NCI-H526 treated with DMSO at 0.1 percent for 48 hours (cell line): Measurements from ENCODE around the gene NEUROD1.
"Not testable (repeated sequence)": the region's sequence is repeated elsewhere in the genome, so short reads cannot be mapped to it uniquely, and the experiment has no call there.

Experiments used
- DNase-seq: peaks from one replicate; lab custom pipeline; 2025; lab: John Stamatoyannopoulos, UW

The NEUROD1 gene

DNA sequence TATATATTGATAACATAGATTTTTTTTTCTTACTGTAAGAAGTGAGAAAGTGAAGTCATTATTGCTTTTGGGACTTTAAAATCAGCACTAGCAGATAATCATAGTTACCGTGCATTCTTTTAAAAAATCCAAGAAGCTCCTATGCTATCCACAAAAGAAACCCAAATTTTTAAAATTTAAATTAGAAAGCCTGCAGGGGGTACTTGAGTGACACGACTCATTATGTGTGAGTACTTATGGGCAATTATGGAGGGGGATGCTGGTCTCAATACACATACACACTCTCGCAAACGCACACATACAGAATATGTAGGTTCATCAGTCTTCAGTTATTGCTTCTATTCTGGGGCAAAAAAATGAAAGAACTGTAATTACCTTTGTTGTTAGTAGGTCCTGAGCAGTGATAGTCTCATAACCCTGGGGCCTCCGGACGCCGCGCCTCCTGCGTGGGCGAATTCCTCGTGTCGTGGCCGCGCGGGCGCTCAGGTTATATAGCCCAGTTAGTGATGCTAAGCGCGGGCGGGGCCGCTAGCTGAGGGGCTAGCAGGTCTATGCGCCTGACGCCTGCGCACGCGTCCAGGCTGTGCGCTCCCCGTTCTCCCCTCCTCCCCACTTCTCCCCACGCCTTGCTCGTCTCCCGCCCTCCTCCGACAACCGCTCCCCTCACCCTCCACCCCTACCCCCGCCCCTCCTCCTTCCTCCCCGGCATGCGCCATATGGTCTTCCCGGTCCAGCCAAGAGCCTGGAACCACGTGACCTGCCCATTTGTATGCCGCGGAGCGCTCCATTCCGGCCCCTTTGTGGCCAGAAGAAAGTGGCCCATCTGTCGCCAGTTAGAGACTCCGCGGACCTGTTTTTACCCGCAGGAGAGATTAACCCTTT, at the start of gene NEUROD1:
Gene NEUROD1 (minus strand): TSS at position 463 of the 882 bp plus-strand sequence. CDS start 1,657 bp downstream, outside the sequence.
- DNase-seq = peak; percentile 50

DNA sequence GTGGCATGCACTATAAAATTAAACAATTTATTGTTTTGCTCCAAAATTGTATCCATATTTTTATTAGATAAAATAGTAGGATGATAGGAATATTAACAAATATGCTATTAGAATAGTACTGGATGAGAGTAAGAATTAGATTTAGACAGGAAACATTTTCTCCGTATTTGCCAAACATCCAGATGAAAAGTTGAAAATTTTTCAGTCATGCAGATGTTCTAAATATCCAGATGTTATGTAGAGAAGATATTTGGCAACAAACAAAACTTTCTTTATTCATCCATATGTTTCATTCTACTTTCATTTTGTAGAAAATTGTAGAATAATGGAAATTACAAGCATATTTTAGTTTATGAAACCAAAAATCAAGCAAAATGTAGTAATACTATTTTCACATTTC, 45.2 kb upstream of the NEUROD1 start:
- DNase-seq = no peak

GRCh38 chr2:181724662-181725061, 44.3 kb upstream of the NEUROD1 start:
- DNase-seq = no peak

DNA sequence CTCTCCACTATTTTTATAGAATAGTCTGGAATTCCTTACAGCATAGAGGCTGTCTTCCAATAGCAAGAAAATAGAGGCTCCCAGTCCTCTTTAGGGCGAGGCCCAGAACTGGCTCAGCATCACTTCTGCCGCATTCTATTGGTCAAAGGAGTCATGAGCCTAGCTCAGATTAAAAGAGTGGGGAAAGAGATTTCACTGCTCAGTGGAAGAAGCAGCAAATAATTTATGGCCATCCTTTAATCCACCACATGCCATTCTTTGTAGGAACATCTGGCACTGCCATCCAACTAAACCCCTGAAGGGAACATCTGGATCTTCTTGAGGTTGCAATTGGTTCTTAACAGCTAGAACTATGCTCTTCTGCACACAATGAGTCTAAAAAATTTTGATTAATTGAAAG, 43.4 kb upstream of the NEUROD1 start:
- DNase-seq = no peak

- peak; percentile 49 for DNase-seq
These were observed 34.8 kb upstream of the NEUROD1 start for GRCh38 chr2:181715033-181715630.

DNA sequence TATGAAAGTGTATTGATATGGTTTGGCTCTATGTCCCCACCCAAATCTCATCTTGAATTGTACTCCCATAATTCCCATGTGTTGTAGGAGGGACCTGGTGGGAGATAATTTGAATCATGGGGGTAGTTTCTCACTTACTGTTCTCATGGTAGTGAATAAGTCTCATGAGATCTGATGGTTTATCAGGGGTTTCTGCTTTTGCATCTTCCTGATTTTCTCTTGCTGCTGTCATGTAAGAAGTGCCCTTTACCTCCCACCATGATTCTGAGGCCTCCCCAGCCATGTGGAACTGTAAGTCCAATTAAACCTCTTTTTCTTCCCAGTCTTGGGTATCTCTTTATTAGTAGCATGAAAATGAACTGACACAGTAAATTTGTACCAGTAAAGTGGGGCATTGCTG, 30.7 kb upstream of the NEUROD1 start:
- not testable (repeated sequence) for DNase-seq

DNA sequence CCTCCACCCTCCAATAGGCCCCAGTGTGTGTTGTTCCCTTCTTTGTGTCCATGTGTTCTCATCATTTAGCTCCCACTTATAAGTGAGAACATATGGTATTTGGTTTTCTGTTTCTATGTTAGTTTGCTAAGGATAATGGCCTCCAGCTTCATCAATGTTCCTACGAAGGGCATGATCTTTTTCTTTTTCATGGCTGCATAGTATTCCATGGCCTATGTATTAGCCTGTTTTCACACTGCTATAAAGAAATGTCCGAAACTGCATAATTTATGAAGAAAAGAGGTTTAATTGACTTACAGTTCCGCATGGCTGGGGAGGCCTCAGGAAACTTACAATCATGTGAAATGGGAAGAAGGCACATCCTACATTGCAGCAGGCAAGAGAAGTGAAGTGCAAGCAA, 22.2 kb upstream of the NEUROD1 start:
- not testable (repeated sequence) for DNase-seq

DNA sequence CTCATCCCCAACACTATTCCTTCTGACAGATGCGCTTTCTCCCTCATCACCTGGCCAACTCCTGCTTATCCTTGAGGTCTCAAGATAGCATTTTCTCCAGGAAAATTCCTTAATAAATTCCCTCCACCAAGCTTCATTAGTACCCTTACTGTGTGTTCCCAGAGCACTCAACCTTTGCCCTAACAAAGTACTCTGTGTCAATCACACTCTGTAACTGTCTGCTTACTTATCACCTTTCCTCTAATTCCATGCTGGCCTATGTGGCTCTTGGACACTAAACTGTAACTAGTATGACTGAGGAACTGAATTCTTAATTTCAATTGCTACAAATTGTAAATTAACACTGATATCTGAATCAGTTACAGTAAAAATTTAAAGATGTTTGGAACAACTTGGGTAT, 17.9 kb upstream of the NEUROD1 start:
- DNase-seq = no peak

DNA sequence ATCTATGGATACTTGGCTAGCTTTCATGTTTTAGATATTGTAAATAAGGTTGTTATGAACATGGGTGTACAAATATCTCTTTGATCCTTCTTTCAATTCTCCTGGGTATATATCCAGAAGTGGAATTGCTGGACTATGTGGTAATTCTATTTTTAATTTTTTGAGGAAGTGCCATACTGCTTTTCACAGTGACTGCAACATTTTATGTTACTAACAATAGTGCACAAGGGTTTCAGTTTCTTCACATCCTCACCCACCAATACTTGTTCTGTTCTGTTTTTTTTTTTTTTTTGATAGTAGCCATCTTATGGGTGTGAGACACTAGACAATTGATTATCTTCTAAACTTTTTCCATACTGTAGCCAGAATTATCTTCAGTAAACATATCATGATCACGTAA, 17.3 kb upstream of the NEUROD1 start:
- DNase-seq = no peak

DNA sequence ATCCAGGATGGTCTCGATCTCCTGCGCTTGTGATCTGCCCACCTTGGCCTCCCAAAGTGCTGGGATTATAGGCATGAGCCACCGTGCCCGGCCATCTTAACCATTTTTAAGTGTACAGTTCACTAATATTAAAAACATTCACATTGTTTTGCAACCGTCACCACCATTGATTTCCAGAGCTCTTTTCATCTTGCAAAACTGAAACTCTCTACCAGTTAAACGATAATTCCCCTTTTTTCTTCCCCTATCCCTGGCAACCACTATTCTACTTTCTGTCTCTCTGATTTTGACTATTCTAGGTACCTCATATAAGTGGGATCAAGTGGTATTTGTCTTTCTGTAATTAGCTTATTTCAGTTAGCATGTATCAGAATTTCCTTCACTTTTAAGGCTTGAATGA, 16.8 kb upstream of the NEUROD1 start:
- no peak for DNase-seq

- DNase-seq = no peak
These were observed 14.0 kb upstream of the NEUROD1 start for GRCh38 chr2:181694271-181694670.

- no peak for DNase-seq
These were observed 10.5 kb upstream of the NEUROD1 start for GRCh38 chr2:181690860-181691259.

DNA sequence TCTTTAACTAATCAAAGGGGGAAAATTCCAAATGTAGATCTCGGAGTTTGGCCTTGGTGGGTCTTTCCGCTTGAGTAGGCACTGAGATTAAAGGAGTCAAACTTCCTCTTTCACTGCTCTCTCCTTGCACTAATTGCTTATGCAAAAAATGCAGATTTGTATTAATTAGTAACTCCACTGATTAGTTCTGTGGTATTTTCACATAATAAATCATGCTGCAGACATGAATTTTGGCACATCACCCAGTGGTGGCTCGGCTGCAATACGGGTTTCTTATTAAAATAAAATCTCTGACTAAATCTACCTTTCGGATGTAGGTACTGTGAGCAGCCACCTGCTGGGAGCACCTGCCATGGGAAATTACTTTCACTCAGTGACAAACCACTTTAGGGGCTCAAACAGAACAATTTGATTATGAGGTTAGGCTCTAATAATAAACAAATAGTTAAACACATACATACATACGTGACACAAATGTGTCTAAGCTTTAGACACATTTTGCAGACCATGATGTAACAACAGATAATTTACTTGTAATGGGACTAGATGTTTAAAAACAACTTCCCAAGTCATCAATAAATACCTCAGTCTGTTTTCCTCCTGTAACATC, 6.4 kb upstream of the NEUROD1 start:
- no peak for DNase-seq

DNA sequence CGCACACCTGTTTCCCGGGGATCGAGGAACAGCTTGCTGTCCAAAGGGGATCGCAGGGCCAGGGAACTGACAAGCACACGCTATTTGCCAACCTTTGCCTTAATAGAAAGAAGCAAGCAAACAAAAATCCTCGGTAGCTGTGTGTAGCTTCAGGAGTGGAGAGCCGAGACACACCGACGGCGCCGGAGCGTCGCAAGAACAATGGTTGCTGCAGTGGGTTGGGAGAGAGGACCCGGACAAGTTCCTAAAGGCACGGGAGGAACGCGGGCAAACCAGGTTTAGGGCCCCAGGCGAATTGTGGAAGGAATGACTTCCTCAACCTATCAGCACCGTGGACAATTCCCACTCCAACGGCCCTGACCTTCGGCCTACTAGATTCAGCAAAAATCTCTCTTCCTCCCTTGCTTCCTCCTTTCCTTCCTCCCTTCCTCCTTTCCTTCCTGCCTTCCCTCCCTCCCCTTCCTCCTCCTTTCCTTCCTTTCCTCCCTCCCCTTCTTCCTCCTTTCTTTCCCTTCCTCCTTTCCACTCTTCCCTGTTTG, 4.9 kb upstream of the NEUROD1 start:
- DNase-seq = no peak

DNA sequence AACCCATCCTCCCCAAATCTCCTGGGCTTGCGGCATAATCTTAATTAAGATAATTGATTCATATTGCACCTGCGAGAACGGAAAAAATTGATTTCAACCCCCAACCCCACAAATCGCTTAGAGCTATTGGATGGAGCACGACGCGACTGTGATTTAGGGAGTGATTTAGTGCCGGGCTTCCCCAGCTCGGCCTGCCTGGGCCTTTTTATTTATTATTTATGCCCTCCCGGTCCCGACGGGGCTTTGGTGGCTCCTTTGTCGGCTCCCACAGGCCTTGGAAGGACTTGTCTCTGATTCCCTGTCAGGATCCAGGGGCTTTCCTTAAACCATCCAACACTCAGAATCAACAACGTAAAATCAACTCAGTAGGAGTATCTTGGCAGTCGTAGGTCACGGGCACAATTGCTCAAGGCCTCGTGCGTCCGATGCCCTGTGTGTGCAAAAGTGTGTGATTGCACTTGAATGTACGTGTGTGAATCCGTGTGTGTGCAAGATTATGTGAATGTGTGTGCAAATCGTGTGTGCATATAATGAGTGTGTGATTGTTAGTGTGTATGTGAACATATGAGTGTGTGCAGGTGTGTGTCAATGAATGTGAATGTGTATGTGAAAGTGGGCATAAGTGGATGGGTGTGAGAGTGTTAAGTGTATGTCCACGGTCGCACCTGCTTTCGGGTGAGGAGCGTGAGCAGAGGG, 4.3 kb upstream of the NEUROD1 start:
- no peak for DNase-seq

- DNase-seq = no peak
These were observed 3.5 kb upstream of the NEUROD1 start for GRCh38 chr2:181683518-181684453.

DNA sequence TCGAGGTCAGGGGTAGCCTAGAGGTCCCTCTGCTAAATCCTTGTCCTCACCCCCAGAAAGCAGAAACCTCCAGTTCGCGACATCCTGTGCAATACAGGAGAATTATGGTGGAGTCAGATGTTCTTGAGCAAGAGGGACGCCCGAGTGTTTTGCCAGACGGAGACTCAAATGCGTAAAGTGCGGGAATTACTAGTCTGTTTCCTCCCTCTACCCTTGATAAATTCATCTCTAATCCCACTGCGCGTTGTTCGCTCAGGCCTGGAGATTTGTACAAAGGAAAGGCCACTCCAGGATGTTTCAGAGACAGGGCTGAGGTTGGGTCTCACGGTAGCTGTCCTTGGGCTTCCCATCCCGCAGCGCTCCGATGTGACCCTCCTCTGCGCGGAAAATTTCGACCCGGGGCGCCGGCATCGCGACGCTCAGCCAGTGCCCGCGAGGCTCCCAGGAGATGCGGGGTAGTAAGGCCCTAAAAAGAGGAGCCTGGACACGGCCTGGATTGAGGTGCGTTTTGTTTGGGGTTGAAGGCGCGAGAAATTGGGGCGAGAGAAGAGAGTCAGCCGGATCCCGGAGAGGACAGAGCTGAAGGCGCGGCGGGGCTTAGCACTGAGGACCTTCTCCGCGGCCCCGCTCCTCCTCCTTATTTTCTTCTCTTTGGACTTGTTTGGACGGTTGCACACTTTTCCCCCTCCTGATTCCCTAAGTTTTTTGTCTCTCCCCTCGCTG, 2.6 kb upstream of the NEUROD1 start:
- no peak for DNase-seq

- DNase-seq = no peak
These were observed 1.9 kb upstream of the NEUROD1 start for GRCh38 chr2:181682026-181682789.

GRCh38 chr2:181680937-181681811, 857 bp upstream of the NEUROD1 start:
- no peak for DNase-seq
